ENCODE results near the gene ELOVL7.

GRCh38 chr5:60833520-60833919 is 10.5 kb downstream of the ELOVL7 start:
- TF ChIP-seq REST (IDR thresholded peaks at IDR 0.05; ENCODE audit: insufficient replicate concordance, low read depth) (no peak), CTCF (IDR thresholded peaks at IDR 0.05; ENCODE audit: insufficient read depth, low read length) (no peak)
